HepG2 (cell line): Measurements from ENCODE around the gene MICAL3. TPM values are rescaled to one million over a fixed set of nuclear protein-coding genes. Genes with fewer than 3 reads are reported as not detected.

Experiments used
- ATAC-seq: fragments of 200-7000 bp; cut with Tn5 transposase; 3 replicates; pipeline ENCODE4 v1.9.1; 2020; ENCODE audit warnings: mild to moderate bottlenecking, moderate library complexity
- BruUV-seq: library from RNA; stranded (reverse); fragments of 400-500 nt; replicated peaks from 2 replicates; lab custom pipeline; 2021; lab: Mats Ljungman, UMichigan
- CTCF ChIA-PET: fragments of 300-600 bp; formaldehyde crosslinking; extraction: SDS; loops from one replicate; lab custom pipeline; 2021; ENCODE audit warnings: low total read pairs, inconsistent platforms, low intra/inter-chr PET ratio; lab: Yijun Ruan, JAX
- POLR2A ChIA-PET: fragments of 350-600 bp; sonication (Branson Sonifier 250); formaldehyde crosslinking; loops from one replicate; lab custom pipeline; 2020; ENCODE audit warnings: antibody characterized with exemption, inconsistent platforms; lab: Yijun Ruan, JAX
- DNase-seq: peaks from one replicate; pipeline ENCODE4 v3.0.0-alpha.2; 2015; ENCODE audit warnings: low spot score
- FAIRE-seq: peaks from 3 replicates; lab custom pipeline; 2011; peaks lifted over from hg19 to GRCh38; lab: Jason Lieb, UNC
- H2AFZ ChIP-seq: one replicate; pipeline ENCODE4 v1.6.1; 2011; ENCODE audit warnings: low read length, inconsistent platforms
- H3K27ac ChIP-seq: fragments of 300-600 bp; 3 replicates; pipeline ENCODE4 v1.8.0; 2011; ENCODE audit warnings: mixed run types, mild to moderate bottlenecking, mixed read lengths, low read length, inconsistent platforms; ENCODE audit not compliant: insufficient read depth; ENCODE audit errors: extremely low read length
- H3K27me3 ChIP-seq, 2 experiments: fragments of 200-600 bp in 1 of 2; 2 replicates in 1 of 2; 3 replicates in 1 of 2; pipeline versions ENCODE4 v1.6.0 to v1.8.0; 2011; ENCODE audit warnings: low read length in 2 of 2, mild to moderate bottlenecking in 2 of 2, moderate library complexity in 2 of 2, inconsistent platforms in 1 of 2; ENCODE audit not compliant: insufficient read depth in 2 of 2, control insufficient read depth in 1 of 2
- H3K36me3 ChIP-seq, 2 experiments: fragments of 200-600 bp in 1 of 2; replicated peaks in 1 of 2; 2 replicates in 1 of 2; 3 replicates in 1 of 2; pipeline versions ENCODE4 v1.5.1 to v1.8.0; 2011; ENCODE audit warnings: low read length in 2 of 2, inconsistent platforms in 1 of 2; ENCODE audit not compliant: insufficient read depth in 2 of 2, control insufficient read depth in 1 of 2
- H3K4me1 ChIP-seq: 2 replicates; pipeline ENCODE4 v1.5.1; 2012; ENCODE audit warnings: low read length, inconsistent platforms; ENCODE audit not compliant: insufficient read depth
- H3K4me2 ChIP-seq: 2 replicates; pipeline ENCODE4 v1.6.0; 2011; ENCODE audit warnings: low read depth, low read length, inconsistent platforms
- H3K4me3 ChIP-seq, 3 experiments: fragments of 200-600 bp in 1 of 3; sonication (generic), shearing (Covaris generic) in 1 of 3; replicated peaks in 1 of 3; 2 replicates each; pipeline ENCODE4 v1.5.1; 2011 to 2016; ENCODE audit warnings: low read length in 3 of 3, inconsistent platforms in 2 of 3, low read depth in 2 of 3, mild to moderate bottlenecking in 2 of 3, control low read depth in 1 of 3, mixed read lengths in 1 of 3; ENCODE audit not compliant: insufficient read depth in 1 of 3
- H3K79me2 ChIP-seq: one replicate; pipeline ENCODE4 v1.6.1; 2011; ENCODE audit warnings: low read length, inconsistent platforms; ENCODE audit not compliant: insufficient read depth
- H3K9ac ChIP-seq: 2 replicates; pipeline ENCODE4 v1.6.0; 2011; ENCODE audit warnings: mild to moderate bottlenecking, low read depth, low read length, inconsistent platforms; ENCODE audit not compliant: insufficient read depth
- H3K9me3 ChIP-seq: 2 replicates; pipeline ENCODE4 v1.5.1; 2012; ENCODE audit warnings: mild to moderate bottlenecking, low read length
- H4K20me1 ChIP-seq: 2 replicates; pipeline ENCODE4 v1.6.0; 2011; ENCODE audit warnings: inconsistent platforms, mild to moderate bottlenecking, low read length, moderate library complexity; ENCODE audit not compliant: insufficient read depth
- SNRNP70 ChIP-seq: fragments of 200-400 bp; formaldehyde crosslinking; IDR thresholded peaks from 2 replicates; pipeline ENCODE4 v1.6.1; 2017; ENCODE audit warnings: mild to moderate bottlenecking, low read depth, low read length, moderate library complexity
- ZNF20 ChIP-seq: sonication (generic); formaldehyde crosslinking; IDR thresholded peaks from 2 replicates; pipeline ENCODE4 v1.4.0; 2020; ENCODE audit warnings: mild to moderate bottlenecking, moderate library complexity, missing genetic modification reagents
- ZNF607 ChIP-seq: sonication (generic); formaldehyde crosslinking; IDR thresholded peaks from 2 replicates; pipeline ENCODE4 v1.5.1; 2020; ENCODE audit warnings: missing genetic modification reagents, mild to moderate bottlenecking, borderline replicate concordance
- ZNF616 ChIP-seq: sonication (generic); formaldehyde crosslinking; IDR thresholded peaks from 2 replicates; pipeline ENCODE4 v1.5.0; 2020; ENCODE audit warnings: low read depth, mild to moderate bottlenecking, missing genetic modification reagents
- ZNF776 ChIP-seq: sonication (generic); formaldehyde crosslinking; IDR thresholded peaks from 2 replicates; pipeline ENCODE4 v1.4.0; 2020; ENCODE audit warnings: mild to moderate bottlenecking, missing genetic modification reagents
- ZNF879 ChIP-seq: sonication (generic); formaldehyde crosslinking; IDR thresholded peaks from 2 replicates; pipeline ENCODE4 v1.8.1; 2023; ENCODE audit warnings: missing genetic modification reagents
- WGBS: methylation state at CpG from one replicate; pipeline ENCODE4 v1.1.6; 2017; ENCODE audit warnings: low lambda C conversion rate; 5-methylcytosine and 5-hydroxymethylcytosine counted together
- in situ Hi-C: cut with HindIII; loops from 2 replicates; pipeline ENCODE4 v1.10.0; 2017; ENCODE audit warnings: low pct_unique_long_range_greater_than_20kb; ENCODE audit not compliant: extremely low pct_ligation_motif_present
- intact Hi-C: fragments of 100-400 bp; cut with micrococcal nuclease; formaldehyde crosslinking; loops from one replicate; pipeline ENCODE4 v1.10.0; 2022; ENCODE audit not compliant: unreplicated experiment
- polyA plus RNA-seq, 8 experiments: library from polyadenylated mRNA; depleted of rRNA in 3 of 8; stranded (reverse) in 7 of 8; unstranded in 1 of 8; fragments of >200 nt; fragmentation: Illumina TruSeq in 4 of 8; extraction: Trizol in 4 of 8; gene quantifications; 2 replicates each; pipeline versions ENCODE4 v1.2.1 to v1.2.3, GENCODE V29; 2011 to 2016; ENCODE audit warnings: low read depth in 4 of 8, missing spikeins in 1 of 8, mixed read lengths in 1 of 8; ENCODE audit not compliant: insufficient read depth in 1 of 8
- total RNA-seq, 5 experiments: library from RNA; depleted of rRNA; stranded (reverse); fragments of >200 nt; fragmentation: Illumina TruSeq; extraction: Trizol; gene quantifications; 2 replicates each; pipeline ENCODE4 v1.2.3, GENCODE V29; 2016; ENCODE audit warnings: low read depth in 1 of 5
- TF ChIP-seq, protein P1 (sequence below): sonication (generic); formaldehyde crosslinking; IDR thresholded peaks from 2 replicates; pipeline ENCODE4 v1.5.0; 2020; ENCODE audit warnings: mild to moderate bottlenecking, missing genetic modification reagents
- TF ChIP-seq, protein P2 (sequence below): sonication (generic); formaldehyde crosslinking; IDR thresholded peaks from 2 replicates; pipeline ENCODE4 v1.4.0; 2020; ENCODE audit warnings: missing genetic modification reagents, borderline replicate concordance

MICAL3 gene
- total and polyA plus RNA-seq, 2 of the 13 experiments (the other 11 are each of a cell fraction or from before 2014, with no cell fraction given), result 5.3 to 12.5 TPM

DNA sequence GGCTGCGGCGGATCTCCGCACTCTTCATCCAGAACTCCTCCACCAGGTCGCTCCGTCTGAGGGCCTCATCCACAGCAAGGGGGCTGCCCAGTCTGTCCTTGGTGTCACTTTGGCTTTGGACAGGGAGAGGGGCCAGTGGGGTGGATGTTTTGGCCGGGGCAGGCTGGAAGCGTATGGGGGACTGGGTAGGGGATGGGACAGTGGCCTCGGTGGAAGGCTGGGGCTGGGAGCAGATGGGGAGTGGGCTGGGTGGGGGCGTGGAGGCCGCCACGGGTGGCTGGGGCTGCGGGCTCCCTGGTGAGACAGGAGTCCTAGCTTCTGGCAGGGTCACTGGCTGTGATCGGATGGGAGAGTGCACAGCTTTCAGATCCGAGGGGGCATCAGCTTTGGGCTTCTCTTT is 205.7 kb downstream of the MICAL3 start:
- no peaks in the 10 kb centered on the region for H3K27me3 ChIP-seq
- H3K36me3 ChIP-seq, result peaks cover 7 to 11% of the 10 kb centered on the region in 2 experiments; a peak in 4 of 5 replicates
- ChIA-PET POLR2A (no interaction called here), CTCF (no interaction called here)
- DNase-seq (no peak), FAIRE-seq (no peak), ATAC-seq (no peak)
- no peak overlapping the region for H3K9ac ChIP-seq
- in situ Hi-C loops, result no loop called here
- no peaks in the 10 kb centered on the region for H3K9me3 ChIP-seq
- no peaks in the 10 kb centered on the region for H4K20me1 ChIP-seq
- 97% methylated on average over 14 of the region's 14 CpGs for WGBS
- TF ChIP-seq ZNF879, result no peak
- no peak for TF ChIP-seq ZNF776 (CRISPR knock-in tag)
- no peak for TF ChIP-seq ZNF20 (CRISPR knock-in tag)
- TF ChIP-seq SNRNP70, result no peak
- no peak for TF ChIP-seq ZNF607 (CRISPR knock-in tag)
- no peak for TF ChIP-seq ZNF616 (CRISPR knock-in tag)
- TF ChIP-seq, protein P1, sequence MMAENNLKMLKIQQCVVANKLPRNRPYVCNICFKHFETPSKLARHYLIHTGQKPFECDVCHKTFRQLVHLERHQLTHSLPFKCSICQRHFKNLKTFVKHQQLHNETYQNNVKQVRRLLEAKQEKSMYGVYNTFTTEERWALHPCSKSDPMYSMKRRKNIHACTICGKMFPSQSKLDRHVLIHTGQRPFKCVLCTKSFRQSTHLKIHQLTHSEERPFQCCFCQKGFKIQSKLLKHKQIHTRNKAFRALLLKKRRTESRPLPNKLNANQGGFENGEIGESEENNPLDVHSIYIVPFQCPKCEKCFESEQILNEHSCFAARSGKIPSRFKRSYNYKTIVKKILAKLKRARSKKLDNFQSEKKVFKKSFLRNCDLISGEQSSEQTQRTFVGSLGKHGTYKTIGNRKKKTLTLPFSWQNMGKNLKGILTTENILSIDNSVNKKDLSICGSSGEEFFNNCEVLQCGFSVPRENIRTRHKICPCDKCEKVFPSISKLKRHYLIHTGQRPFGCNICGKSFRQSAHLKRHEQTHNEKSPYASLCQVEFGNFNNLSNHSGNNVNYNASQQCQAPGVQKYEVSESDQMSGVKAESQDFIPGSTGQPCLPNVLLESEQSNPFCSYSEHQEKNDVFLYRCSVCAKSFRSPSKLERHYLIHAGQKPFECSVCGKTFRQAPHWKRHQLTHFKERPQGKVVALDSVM (CRISPR knock-in tag), result no peak
- TF ChIP-seq, protein P2, sequence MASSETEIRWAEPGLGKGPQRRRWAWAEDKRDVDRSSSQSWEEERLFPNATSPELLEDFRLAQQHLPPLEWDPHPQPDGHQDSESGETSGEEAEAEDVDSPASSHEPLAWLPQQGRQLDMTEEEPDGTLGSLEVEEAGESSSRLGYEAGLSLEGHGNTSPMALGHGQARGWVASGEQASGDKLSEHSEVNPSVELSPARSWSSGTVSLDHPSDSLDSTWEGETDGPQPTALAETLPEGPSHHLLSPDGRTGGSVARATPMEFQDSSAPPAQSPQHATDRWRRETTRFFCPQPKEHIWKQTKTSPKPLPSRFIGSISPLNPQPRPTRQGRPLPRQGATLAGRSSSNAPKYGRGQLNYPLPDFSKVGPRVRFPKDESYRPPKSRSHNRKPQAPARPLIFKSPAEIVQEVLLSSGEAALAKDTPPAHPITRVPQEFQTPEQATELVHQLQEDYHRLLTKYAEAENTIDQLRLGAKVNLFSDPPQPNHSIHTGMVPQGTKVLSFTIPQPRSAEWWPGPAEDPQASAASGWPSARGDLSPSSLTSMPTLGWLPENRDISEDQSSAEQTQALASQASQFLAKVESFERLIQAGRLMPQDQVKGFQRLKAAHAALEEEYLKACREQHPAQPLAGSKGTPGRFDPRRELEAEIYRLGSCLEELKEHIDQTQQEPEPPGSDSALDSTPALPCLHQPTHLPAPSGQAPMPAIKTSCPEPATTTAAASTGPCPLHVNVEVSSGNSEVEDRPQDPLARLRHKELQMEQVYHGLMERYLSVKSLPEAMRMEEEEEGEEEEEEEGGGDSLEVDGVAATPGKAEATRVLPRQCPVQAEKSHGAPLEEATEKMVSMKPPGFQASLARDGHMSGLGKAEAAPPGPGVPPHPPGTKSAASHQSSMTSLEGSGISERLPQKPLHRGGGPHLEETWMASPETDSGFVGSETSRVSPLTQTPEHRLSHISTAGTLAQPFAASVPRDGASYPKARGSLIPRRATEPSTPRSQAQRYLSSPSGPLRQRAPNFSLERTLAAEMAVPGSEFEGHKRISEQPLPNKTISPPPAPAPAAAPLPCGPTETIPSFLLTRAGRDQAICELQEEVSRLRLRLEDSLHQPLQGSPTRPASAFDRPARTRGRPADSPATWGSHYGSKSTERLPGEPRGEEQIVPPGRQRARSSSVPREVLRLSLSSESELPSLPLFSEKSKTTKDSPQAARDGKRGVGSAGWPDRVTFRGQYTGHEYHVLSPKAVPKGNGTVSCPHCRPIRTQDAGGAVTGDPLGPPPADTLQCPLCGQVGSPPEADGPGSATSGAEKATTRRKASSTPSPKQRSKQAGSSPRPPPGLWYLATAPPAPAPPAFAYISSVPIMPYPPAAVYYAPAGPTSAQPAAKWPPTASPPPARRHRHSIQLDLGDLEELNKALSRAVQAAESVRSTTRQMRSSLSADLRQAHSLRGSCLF (CRISPR knock-in tag), result no peak
- no peak overlapping the region for H3K27ac ChIP-seq
- no peak overlapping the region for H3K4me2 ChIP-seq
- BruUV-seq, result no TSS peak
- no peaks in the 10 kb centered on the region for H3K79me2 ChIP-seq
- intact Hi-C loops, result no loop called here
- no peaks in the 10 kb centered on the region for H3K4me1 ChIP-seq
- no peak overlapping the region for H3K4me3 ChIP-seq
- no peak overlapping the region for H2AFZ ChIP-seq
